ENCODE results near the gene PTPRN2.
A peak's percentile ranks its signal among the peaks of the same experiment; 100 is the strongest.

The PTPRN2 gene

DNA sequence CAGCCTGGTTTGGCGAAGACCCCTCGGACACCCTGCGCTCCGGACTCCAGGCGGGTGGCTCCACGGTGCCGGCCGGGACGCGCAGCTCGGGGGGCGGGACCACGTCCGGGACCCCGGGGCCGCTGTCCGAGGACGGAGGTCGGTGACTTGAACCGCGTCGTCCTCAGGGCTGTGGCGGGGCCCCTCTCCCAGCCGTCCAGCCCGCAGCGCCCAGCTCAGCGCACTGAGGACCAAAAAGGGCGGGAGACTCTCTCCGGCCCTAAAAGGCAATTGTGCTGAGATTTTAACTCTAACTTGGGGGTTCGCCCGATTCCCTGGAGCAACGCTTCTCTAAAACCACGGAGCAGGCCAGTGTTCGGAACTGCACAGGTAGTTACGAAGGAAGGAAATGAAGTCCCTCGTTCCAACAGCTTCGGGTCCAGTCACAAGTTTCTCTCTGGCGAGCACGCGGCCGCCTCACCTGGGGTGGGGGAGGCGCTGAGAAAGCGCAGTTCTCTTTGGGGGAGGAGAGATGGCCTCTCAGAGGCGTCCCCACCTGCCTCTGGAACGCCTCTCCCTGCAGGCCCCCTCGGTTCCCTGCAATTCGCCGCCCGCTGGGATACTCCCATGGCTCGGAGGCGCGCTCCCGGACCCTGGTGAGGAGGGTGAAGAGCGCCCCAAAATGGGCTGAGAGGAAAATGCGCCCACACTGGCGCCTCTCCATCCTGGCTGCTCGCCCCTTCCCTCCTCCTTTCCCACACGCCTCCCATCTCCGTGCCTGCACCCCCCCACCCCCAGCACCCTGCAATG lies 898.2 kb downstream of the PTPRN2 start:
- DNase-seq (ENCODE audit: low spot score), result peak; percentile 41

DNA sequence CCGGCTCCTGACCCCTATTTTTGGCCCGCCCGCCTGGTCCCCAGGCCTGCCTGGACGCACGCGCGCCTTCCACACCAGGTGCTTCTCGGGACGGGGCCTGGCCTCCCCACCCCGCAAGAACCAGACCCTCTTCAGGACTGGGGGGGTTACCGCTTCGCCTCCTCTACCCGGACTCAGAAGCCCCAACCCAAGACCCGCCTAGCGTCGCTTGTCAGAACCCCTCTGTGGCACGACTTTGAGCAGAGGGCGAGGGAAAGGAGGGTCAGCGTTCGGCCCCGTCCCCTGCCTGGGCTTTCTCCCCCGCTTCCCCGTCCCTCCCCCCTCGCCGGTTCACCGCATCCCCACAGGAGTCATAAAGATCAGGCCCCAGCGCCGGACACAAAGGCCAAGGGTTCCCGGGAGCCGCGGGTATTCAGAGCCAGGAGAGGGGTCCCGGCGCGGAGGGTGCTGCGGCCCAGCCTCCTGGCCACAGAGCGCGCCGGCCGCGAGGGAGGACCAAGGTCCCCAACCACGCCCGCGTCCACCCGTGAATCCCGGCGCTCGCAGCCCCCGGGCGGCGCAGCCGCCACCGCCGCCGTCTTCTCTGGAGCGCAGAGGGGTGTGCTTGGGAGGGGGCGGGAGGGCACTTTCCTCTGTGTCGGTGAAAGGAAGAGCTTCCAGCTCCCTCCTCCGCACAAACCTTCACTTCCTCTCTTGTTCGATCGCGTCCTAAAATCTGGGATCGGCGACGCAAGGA lies 898.9 kb downstream of the PTPRN2 start:
- DNase-seq (ENCODE audit: low spot score), result no peak

DNA sequence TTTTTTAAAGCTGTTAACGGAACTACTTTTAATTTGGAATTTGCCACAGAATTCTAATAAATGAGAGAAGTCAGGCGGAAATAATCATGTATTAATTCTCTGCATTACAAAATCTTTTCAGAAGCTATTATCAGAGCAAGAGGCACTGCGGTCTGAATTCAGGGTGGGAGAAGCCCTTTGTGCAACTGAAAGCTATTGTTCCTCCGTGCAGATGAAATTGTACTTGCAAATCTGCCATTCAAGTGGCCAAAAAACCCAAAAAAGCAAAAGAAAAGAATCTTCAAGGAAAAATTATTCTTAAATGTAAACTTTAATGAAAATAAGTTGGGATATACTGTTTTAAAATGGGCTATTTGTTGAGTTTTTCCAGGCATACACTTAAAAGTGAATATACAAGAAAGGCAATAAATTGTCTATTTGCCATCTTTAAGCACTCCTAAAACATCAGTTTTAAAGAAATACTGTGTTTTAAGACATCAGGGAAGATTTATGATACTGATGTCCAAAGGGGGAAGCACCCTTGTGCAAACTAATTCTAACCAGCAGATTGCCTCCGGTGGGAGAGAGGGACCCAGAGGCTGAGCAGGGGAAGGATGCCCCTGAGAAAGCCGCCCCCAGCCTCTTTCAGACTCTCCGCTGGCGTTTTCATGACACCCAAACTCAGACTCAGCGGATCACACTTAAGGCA lies 899.6 kb downstream of the PTPRN2 start:
- no peak for DNase-seq (ENCODE audit: low spot score)

DNA sequence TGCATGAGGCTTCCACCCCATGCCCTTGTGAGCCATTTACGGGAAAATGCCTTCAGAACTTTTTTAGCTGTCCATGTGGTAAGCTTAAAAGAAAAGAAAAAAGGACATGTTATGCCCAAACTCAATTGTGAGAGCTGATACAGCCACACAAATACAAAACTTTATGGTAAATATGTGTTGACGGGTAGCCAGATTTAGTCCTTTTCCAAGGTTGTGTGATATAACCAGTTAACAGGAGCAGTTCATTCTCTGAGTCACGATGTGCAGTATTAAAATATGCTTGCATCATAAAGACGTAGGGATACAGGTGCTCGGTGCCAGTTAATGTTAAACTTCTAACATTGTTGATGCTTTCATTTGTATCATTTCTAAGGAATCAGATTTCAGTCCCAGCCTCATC lies 900.5 kb downstream of the PTPRN2 start:
- peak; percentile 68 for DNase-seq (ENCODE audit: low spot score)

DNA sequence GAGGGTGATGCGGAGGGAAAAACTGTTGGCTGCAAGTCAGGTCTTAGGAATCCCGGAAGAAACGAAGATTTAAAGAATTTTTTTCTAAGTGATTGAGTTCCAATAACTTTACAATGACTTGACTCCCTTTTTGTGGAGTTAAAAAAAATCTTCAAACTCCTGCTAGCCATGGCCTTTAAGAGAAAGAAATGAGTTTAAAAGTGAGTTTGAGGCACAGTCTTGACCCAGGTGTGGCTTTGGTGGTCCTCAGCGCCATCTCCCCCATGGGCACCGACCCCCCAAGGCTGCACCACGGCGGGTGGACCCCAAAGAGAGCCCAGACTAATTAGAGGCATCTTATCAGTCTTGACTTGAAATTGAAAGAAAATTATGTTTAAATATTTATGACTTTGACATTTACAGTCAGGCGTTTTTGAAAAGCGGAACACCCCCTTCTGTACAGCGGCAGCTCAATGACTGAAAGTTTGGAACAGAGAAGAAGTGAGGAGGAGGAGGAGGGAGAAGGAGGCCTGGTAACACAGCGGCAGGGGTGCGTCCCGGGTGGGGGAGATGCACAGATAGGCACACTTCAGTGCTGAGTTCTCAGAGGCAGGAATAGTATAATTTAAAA lies 901.2 kb downstream of the PTPRN2 start:
- no peak for DNase-seq (ENCODE audit: low spot score)

DNA sequence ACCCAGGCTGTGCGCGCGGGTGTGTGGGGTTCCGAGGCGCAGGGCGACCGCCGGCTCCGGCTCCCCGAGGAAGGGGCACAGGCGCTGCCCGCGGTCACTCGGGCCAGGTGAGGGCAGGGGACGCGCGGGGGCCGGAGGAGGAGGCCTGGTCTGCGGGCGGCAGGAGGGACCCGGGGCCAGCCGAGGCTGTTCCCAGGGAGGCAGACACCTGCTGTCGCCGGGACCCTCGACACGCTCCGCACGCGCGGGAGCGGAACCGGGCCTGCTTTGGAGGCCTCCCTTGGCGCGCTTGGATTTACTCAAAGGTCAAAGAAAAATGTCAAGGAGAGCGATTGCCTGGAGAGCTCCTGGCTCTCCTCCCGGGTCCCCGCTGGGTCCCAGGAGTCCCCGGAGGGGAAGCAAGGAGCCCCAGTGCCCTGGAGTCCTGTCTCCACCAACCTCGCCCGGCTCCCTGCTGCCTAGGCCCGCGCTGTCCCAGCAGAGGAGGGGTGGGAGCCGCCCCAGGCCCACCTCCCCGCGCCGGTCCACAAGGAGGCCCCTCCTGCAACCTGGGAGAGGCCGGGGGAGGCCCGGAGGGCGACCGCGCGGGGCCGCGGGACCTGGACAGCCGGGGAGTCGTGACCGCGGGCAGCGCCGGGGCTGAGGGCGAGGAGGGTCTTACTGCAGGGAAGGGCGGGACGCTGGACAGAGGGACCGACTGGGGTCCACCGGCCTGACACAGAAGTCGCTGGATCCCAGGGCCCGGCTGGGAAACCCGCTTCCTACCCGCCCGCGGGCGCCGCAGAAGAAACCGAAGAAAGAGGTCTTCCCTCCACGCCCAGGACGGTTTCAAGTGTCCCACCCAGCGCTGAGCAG lies 902.0 kb downstream of the PTPRN2 start:
- DNase-seq (ENCODE audit: low spot score), result no peak

DNA sequence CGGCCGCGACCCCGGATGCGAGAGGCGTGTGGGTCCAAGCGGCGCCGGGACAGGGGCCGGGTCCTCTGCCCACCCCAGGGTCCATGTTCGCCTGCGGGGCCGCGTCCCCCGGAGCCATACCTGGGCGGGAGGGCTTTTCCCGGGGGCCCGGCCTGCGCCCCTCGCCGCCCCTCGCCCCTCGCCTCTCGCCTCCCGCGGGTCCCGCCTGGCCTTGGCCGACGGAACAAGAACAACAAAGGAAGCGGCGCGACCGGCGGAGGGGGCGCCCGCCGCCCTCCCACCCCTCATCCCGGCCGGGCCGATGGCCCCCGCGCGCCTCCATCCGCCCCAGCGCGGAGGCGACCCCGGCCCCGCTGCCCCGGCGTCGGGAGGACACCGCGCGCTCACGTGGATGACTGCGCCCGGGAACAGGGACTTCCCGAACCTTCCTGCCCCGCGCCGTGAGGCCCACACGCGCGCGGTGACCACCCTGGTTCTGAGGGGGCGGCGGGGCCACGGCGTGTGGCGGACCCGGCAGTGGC lies 902.7 kb downstream of the PTPRN2 start:
- DNase-seq (ENCODE audit: low spot score), result no peak

DNA sequence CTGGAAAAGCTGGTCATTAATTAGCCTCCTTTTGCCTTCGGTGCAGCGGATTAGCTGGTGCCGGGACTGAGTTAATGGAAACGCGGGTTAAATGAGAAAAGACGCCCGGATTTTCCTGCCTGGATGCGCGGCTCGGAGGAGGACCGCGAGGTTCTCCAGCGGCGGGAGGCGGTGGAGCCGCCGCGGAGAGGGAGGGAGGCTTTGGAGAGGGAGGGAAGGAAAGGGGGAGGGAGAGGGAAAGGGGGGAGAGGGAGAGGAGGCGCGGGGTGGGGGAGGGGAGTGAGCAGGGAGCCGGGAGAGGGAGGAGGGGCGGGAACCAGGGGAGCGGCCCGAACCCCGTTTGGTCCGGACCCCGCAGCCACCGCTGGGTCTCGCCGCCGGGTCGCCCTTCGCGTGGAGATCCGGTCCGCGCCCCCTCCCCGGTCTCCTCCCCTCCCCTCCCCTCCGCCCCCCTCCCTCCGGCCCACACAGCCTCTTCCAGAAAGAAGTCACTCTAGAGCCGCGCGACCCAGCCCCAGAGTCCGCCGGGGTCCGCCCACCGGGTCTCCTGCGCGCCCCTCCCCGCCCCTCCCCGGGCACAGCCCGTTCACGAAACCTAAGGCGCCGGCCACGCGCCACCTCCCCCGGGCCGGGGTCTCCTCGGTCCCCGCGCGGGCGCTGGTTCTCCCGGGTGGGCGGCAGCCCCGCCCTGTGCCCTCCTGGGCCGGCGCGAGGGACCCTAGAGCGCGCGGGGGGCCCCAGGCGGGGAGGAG lies 903.3 kb downstream of the PTPRN2 start:
- no peak for DNase-seq (ENCODE audit: low spot score)

DNA sequence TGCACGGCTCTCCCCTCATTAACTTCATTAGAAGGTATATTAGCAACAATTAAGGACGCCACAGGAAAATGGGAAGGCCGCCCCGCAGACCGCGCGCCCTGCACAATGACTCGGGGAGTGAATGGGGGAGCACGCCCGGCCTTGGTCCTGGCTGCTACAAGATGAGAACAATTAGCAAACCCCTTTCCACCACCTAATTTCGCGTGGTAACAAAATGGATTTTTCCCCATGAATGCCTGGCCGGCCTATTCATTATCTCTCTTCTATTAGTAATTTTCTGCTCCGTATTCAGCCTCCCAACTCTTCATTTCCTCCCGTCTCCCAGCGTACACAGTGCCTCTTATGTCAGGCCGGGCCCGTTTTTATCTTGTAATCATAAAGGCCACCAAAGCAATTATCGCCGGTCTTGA lies 903.9 kb downstream of the PTPRN2 start:
- DNase-seq (ENCODE audit: low spot score), result no peak

DNA sequence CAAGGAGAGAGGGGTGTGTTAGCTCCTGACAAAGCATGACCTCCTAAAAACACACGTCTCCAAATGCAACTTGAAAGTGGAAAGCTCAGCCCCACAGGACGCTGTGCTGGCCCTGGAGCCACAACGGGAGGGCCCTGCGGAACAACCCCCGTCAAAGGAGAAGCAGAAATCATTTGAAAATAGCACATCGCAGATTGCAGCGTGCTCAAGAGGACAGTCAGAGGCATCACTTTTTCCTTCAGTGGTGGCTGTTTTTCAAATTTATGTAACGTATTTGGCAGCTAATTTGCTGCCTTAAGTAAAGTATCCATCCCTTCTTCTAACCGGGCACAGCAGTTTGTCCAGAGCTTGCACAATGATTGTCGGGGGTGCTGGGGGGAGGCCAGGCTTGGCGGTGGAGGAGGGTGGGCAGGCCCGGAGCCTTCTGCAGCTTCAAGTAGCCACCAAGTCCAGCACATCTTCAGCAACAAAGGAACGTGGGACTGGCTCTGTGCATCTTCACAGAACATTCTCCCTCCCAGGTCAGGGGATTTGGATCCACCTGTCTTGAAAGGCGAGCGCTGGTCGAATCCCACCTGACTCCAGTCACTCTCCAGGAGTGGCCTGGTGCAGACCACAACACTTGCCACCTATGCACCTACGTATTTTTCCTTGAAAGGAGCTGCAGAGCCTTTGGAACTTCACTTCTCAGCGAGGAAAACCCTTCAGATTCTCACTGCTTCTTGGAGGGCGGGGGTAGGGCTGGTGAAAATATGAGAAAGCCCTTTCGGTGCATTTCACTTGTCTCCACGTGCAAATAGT lies 904.5 kb downstream of the PTPRN2 start:
- no peak for DNase-seq (ENCODE audit: low spot score)

DNA sequence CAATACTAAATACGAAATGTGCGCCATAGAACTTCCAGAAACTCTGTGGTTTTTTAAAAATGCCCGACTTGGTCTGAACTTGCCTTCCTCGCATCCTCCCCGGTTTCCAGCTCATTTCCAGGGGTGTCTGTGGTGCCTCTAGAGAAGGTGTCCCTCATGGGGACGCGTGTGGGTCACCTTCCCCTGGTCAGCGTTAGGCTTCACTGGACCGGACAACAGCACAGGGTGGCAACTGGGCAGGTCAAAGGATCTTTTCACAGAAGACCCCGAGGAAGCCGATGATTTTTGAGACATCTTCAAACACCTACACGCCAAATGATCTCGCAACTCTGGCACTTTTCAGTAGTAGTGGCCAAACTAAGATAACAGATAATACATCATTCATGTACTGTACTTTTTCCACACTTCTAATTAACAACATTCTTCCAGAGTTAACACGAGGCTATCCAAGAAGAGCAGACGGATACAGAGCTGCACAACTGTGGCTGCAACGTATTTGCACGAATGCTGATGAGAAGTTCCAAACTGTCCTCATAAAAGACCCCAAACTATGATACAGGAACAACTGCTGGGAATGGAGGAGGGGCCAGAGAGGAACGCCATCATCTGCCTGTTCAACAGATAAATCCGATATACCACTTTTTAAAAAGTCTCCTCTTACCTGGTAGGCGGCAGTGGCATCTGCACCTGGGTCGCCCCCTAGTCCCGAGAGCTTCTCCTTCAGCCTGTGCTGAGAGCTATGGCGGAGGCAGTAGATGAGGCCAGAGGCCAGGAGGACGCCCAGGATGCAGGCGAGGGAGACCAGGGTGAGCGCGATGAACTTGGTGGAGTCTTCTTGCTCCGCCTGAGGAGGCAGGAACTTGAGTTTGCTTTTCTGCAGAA lies 905.3 kb downstream of the PTPRN2 start:
- DNase-seq (ENCODE audit: low spot score), result no peak

DNA sequence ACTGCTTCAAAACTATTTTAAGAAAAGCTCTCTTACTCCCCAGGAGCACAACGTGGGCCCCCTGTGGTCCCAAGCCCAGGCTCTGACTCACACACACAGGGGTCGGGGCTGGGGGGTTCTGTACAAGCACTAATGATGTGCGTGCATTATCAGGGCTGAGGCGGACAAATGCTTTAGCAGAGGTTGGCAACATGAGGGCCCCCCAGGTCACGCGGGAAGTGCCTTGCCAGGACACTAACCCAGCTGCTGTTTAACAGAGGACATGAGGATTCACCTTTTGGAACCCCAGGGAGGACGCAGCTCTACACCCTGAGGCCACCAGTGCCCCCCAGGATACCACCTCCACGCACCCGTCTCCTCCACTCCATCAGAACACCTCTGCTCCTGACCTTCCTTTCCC lies 908.0 kb downstream of the PTPRN2 start:
- no peak for DNase-seq (ENCODE audit: low spot score)

DNA sequence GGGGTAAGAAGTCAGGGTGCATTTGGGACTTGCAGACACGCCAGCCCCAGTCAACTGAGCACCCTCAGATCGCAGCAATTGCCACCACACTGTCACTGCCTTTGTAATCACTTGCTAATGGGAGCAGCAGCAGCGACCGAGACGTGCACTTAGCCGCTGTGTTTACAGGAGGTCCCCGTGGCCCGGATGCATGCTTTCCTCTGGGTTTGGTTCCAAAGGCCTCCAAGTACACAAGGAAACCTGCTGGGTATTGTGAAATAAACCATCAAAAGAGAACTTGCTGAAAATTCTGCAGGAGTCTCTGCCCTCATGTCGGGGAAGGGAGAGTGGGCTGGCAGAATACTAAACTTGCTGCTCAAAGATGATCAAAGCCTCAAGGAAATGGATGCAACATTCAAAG lies 909.1 kb downstream of the PTPRN2 start:
- DNase-seq (ENCODE audit: low spot score), result no peak

DNA sequence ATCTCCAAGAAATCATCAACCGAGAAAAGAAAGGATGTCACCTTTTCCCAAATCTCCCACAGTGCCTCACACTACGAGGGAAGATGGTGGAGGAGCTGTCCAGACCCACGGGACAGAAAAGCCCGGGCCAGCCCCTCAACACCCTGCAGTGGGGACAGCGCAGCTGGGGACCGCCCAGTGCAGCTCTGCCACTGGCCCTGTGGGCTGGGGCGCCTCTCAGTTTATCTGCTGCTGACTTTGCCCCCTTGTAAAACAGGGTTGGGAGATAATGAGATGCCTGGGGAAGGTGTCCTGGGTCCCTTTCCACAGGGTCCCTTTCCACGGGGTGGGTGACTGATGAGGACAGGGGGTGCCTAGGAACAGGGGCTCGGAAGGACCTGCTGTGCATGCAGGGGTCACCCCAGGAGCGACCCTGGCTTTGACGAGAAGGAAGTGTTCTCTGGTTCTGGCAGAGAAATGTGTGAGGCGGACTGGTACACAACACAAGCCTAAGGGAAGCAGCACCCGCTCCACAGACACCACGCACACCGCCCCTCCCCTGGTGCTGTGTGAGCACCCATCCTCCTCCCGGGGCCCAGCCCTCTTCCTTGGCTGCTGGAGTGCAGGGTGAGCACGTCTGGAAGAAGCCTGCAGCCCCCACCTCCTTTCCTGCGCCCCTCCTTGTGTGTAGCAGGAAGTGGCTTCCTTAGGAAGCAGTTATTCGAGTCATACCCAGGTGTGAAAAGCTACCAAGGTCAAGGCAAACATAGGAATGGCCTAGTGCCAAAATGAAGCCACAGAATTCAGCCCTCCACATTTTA lies 911.0 kb downstream of the PTPRN2 start:
- no peak for DNase-seq (ENCODE audit: low spot score)

DNA sequence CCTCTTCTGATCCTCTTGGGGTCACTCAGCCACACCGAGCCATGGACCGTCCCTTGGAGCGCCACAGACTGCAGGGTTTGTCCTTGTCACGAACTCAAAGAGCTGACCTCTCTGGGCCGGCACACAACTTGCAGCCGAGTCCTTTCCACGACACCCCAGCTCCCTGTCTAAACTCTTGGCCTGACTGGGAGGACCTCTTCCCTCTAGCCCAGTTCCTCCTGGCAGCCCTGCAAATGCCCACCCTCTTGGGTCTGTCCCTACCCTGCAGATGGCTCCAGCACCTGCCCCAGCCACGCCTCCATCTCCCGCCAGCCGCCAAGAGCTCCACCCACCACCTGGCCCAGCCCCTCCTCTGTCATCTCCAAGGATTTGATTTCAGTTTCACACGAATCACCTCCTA lies 911.6 kb downstream of the PTPRN2 start:
- no peak for DNase-seq (ENCODE audit: low spot score)

DNA sequence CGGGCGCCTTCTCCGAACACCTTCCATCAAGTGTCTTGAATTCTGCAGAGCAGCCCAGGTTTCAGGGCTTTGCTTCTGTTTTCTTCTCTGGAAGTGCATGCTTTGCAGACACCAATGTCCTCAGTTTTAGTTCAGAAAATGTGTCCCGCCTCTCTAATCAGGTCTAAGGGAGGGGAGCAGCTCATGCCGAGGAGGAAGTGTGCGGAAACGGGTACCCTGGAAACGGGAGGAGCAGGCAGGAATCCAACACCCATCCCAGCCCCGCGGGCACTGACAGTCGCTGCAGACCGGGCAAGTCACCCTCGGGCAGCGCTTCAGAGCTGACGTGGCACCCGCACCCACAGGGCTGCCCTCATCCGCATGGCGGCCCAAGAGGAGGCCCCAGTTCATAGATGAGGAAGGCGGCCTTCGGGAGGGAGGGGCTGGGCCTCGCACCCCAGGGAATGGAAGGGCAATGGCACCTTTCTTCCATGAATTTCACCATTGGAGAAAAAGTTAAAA lies 912.1 kb downstream of the PTPRN2 start:
- DNase-seq (ENCODE audit: low spot score), result no peak

DNA sequence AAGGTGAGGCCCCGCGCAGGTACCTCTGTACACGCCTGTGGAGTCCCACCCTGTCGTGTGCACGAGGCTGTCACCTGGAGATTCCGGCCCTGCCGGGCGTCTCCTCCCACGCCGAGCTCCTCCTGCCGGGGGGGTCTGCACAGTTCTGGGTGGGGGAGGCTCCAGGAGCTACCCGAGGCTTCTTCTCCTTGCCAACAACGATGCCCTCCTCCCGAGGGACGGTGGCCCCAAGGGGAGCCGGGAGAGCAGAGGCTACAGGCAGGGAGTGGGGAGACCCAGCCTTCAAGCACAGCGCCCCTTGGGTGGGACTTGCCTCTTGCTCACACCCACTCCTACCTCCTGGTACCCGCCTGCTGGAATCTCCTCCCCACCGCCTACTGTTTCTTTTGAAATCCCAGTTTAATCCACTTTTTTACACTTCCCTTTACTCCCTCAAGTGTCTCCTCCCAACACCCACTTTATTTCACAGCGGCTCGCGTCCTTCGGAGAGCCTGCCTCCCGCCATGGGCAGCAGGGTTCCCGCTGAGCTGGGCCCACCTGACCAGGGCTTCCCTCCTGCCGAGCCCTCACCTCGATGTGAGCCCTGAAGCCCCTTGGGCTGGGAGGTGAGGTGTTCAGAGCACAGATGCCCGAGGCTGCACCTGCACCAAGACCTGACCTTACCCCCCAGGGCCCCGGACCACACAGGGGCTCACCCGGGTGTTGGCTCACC lies 912.8 kb downstream of the PTPRN2 start:
- DNase-seq (ENCODE audit: low spot score), result no peak

Data from SW480 (cell line).